KOPT-K1 (cell line): ENCODE results near the gene IRF7.

Source experiments
- H3K27ac ChIP-seq: fragments of 200-600 bp; sonication (generic); 2 replicates; pipeline ENCODE4 v1.5.1; 2016; ENCODE audit warnings: antibody characterized with exemption, mild to moderate bottlenecking, low read depth, low read length; ENCODE audit not compliant: poor library complexity, severe bottlenecking
- H3K36me3 ChIP-seq: fragments of 200-600 bp; sonication (generic); 2 replicates; pipeline ENCODE4 v1.5.1; 2017; ENCODE audit warnings: antibody characterized with exemption, mild to moderate bottlenecking, low read length, moderate library complexity; ENCODE audit not compliant: insufficient read depth
- H3K9me3 ChIP-seq: fragments of 200-600 bp; sonication (generic); 2 replicates; pipeline ENCODE4 v1.5.1; 2017; ENCODE audit warnings: antibody characterized with exemption, low read length, mild to moderate bottlenecking; ENCODE audit not compliant: insufficient read depth, poor library complexity, severe bottlenecking

The IRF7 gene

DNA sequence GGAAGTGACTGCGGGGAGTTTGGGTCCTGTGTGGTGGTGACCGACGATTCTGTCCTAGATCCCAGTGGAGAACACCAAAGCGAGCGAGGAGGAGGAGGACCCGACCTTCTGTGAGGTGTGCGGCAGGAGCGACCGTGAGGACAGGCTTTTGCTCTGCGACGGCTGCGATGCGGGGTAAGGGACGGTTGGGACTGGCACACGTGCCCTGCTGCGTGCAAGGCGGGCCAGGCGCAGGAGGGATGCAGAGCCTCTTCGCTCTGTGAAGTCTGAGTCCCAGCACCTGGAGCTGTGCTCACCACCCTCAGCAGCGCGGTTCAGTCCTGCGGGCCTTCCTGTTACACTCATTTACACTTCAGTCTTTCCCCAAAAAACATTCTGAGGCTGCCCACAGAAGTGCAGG, 23.2 kb downstream of the IRF7 start:
- Histone ChIP-seq H3K36me3 (peaks cover 99% of the 10 kb centered on the region), H3K27ac (no peak overlapping the region), H3K9me3 (no peaks in the 10 kb centered on the region)

DNA sequence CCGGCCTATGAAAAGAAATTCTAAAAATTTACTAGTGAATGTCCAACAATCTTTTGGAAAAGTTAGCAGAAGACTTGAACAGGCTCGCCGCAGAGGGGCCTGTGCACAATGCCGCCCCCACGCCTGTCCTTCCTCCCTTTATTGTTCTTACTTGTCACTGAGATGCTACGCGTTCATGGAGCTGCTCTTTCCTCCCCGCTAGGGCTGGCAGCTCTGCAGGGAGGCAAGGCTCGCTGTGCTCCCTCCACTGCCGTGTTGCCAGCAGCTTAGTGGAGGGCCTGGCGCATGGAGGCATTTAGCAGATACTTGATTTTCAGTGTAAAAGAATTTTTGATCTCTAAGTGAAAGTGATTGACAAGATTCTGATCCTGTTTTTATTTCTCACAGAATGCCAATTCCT, 24.8 kb downstream of the IRF7 start:
- Histone ChIP-seq H3K27ac (no peak overlapping the region), H3K9me3 (no peaks in the 10 kb centered on the region), H3K36me3 (peaks cover 99% of the 10 kb centered on the region)

DNA sequence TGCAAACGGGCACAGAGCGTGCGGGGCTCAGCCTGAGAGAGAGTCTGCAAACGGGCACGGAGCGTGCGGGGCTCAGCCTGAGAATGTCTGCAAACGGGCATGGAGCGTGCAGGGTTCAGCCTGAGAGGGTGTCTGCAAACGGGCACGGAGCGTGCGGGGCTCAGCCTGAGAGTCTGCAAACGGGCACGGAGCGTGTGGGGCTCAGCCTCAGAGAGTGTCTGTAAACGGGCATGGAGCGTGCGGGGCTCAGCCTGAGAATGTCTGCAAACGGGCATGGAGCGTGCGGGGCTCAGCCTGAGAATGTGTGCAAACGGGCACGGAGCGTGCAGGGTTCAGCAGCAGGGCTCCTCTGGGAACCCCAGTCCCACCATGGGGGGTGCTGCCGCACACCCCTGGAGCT, 26.0 kb downstream of the IRF7 start:
- H3K36me3 ChIP-seq = peaks cover 97% of the 10 kb centered on the region
- no peaks in the 10 kb centered on the region for H3K9me3 ChIP-seq
- no peak overlapping the region for H3K27ac ChIP-seq

DNA sequence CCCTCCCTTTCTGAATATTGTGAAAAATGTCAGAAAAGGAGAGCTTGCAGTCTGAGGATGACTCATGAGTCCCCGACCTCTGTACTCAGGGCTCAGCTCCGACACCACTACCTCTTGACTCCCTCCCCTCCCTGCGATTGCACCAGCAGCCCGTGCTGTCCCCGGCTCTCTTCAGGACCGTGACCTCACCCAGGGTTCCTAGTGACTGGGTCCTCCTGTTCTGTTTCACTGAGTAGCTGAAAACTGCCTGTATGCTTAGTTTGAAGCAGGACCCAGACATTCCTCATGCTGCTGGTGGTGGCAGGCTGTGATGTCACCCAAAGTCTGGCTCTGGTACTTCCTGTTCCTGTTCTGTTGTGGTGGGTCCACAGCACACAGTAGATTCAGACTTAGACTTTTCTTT, 27.8 kb downstream of the IRF7 start:
- Histone ChIP-seq H3K9me3 (no peaks in the 10 kb centered on the region), H3K27ac (no peak overlapping the region), H3K36me3 (peaks cover 97% of the 10 kb centered on the region)

DNA sequence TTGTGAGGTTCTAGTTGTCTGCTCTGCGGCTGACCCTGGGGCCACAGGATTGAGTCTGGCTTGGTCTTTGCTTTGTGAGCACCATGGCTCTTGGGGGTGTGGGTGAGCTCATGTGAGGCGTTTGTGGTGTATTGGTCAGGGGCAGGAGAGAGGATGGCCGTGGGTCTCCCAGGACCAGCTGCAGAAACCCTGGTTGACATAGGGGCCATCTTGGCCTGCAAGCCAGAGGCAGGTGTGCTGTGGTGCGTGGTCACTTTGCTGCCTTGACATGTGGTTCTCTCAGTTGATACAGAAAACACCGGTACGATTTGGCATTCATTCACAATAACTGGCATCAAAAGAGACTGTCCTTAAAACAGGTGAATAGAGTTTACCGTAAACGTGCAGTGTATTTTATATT, 28.2 kb downstream of the IRF7 start:
- H3K36me3 ChIP-seq = peaks cover 96% of the 10 kb centered on the region
- H3K27ac ChIP-seq = no peak overlapping the region
- no peaks in the 10 kb centered on the region for H3K9me3 ChIP-seq

DNA sequence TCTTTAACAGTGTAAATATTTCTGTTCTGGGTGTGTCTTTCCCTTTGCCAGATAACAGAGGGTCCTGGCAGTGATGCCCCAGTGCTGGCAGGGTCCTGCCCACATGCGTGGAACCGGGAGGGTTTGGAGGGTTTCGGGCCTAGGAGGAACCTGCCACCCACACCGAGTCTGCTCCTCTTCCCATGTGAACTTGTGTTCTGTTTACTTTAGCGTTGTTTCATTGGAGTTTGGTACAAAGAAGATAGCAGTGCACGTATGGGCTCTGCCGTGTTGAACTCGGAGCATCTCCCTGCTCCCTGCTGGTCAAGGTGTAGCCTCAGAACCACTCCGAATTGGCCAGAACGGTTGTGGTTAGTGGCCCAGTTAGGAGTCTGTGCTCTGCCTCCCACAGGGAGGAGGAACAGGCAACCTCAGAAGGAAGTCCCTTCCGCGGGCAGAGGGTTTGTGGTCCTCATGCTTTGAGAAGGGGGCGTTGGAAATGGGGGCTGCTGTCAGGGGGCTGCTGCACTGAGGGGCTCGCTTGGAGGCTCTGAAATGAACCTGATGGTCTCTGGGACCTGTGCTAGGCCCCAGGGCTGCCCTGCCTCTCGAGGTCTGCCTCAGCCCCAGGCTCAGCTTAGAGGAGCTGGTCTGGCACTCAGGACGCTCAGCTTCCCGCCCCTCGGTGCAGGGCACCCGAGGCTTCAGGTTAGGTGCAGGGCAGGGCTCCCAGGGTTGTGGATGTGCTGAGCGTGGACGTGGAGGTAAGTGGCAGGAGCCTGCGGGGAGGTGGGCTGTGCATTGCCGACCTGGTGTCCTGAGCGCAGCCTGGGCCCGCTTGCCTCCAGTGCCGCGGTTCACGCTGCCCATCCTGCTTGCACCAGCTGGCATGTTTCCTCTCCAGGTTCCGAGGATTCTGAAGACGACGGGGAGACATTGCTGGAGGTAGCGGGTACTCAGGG, 29.1 kb downstream of the IRF7 start:
- H3K36me3 ChIP-seq = peaks cover 96% of the 10 kb centered on the region
- no peaks in the 10 kb centered on the region for H3K9me3 ChIP-seq
- no peak overlapping the region for H3K27ac ChIP-seq

DNA sequence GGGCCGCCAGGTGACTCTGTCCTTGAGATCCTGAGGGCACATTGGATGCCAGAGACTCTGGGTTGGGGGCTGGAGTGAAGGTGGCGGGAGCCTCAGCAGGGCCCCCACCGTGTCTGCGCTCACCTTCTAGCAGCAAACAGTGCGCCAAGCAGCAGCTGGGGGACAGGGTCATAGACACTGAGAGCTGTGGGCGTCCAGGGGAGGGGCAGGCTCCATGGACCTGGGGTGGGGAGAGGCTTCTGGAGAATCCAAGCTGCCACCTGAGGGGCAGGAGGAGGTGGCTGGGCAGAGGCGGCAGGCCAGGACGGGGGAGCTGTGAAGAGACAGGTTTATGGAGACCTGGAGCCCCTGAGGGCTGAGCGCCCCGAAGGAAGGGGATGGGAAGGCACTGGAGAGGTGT, 31.5 kb downstream of the IRF7 start:
- Histone ChIP-seq H3K36me3 (peaks cover 89% of the 10 kb centered on the region), H3K9me3 (no peaks in the 10 kb centered on the region), H3K27ac (no peak overlapping the region)

DNA sequence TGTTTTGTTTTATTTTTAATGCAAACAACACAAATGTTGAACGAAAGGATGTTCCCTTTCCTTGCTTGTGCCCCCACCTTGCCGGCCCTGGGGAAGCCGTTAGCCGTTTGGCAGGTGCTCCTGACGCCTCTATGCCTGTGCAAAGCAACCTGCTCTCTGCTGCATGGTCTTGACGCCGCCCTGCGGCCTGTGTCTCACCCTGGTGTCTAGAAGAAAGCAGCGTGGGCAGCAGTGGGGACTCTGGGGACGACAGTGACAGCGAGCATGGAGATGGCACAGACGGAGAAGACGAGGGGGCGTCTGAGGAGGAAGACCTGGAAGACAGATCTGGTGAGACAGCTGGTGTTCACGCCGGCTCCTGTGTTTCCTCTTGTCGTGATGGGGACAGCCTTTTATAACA, 34.0 kb downstream of the IRF7 start:
- peaks cover 69% of the 10 kb centered on the region for H3K36me3 ChIP-seq
- no peak overlapping the region for H3K27ac ChIP-seq
- no peaks in the 10 kb centered on the region for H3K9me3 ChIP-seq

DNA sequence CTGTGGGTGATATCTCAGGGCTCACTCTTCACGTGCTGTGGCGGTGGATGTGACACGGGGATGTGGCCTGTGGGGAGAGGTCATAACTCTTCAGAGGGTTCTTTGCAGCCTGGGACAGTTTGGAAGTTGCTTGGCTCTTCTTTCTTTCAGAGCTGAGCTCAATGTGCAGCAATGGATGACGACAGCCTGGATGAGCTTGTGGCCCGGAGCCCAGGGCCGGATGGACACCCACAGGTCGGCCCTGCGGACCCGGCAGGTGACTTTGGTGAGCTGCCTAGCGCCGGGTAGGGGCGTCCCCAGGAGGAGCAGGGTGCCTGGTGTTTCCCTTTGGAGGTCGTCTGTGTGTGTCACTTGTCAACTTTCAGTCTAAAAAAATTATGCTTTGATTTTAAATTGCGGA, 34.4 kb downstream of the IRF7 start:
- no peaks in the 10 kb centered on the region for H3K9me3 ChIP-seq
- peaks cover 64% of the 10 kb centered on the region for H3K36me3 ChIP-seq
- no peak overlapping the region for H3K27ac ChIP-seq

DNA sequence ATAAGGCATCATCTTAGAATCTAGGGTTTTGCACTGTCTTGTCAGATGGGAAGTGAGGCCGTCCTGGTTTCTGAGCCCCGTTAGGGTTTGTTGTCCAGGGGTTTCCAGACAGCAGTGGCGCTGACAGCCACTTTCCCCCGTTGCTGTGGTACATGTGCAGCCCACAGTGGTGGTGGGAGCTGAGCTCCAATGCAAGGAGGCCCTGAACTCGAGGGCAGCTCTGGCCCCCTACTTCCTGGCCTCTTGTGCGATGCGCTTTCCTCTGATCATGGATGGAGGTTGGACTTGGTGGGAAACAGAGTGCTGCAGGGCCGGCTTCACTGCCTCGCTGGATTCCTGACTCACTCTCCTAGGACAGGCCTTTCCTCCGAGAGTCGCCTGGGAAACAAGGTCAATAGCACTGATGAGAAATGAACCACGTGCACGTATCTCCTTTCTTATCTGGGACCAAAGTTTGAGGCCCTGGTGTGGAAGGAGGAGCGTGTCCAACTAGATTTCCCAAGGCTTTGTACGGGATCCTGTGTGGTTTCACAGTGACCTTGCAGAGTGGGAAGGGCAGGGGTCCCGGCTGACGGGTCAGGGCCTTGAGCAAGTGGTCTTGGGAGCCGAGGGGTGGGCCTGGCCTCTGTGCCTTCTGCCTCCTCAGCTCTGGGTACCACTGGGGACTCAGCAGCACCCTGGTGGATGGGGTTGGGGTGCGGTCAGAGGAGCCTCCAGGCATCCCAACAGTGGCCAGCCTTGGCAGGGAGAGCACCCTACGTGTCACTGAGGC, 35.7 kb downstream of the IRF7 start:
- peak overlapping the region; percentile 97 for H3K27ac ChIP-seq
- peaks cover 54% of the 10 kb centered on the region for H3K36me3 ChIP-seq
- no peaks in the 10 kb centered on the region for H3K9me3 ChIP-seq

DNA sequence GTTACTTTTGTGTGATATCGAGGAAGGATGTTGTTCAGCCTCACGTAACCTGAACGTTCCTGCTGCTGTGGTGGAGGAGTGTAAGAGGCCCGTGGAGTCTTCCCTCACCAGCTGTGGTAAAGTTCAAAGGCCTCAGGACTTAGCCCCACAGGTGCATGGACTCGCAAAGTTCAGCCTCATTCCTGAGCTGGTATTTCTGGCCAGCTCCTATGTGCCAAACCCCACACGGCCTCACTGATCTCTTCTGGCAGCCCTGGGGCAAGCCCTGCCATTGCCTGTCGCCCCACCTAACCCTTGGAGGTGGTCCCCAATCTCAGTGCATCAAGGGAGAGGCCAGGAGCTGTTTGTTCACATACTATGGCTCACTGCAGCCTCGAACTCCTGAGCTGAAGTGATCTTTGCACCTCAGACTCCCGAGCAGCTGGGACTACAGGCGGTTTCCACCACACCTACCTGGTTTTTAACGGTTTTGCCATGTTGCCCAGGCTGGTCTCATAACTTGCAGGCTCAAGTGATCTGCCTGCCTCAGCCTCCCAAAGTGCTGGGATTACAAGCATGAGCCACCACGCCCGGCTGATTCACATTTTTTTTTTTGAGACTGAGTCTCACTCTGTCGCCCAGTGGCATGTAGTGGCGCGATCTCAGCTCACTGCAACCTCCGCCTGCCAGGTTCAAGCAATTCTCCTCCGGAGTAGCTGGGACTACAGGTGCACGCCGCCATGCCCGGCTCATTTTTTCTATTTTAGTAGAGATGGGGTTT, 37.3 kb downstream of the IRF7 start:
- H3K36me3 ChIP-seq = peaks cover 38% of the 10 kb centered on the region
- peak overlapping the region; percentile 97 for H3K27ac ChIP-seq
- H3K9me3 ChIP-seq = no peaks in the 10 kb centered on the region

DNA sequence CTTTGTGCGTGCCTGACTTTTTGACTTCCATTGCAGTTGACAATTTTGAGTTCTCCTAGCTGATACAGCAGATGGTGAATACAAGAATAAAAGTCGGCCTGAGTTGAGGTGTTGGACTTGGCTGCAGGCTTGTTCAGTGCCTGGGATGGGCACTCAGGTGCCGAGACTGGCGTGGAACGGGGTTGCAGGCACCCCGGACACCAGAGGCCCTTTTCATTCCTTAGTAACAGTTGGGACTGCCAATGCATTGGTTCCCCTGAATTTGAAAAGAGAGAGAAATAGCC, 38.2 kb downstream of the IRF7 start:
- Histone ChIP-seq H3K27ac (peak overlapping the region; percentile 97), H3K36me3 (peaks cover 30% of the 10 kb centered on the region), H3K9me3 (no peaks in the 10 kb centered on the region)

DNA sequence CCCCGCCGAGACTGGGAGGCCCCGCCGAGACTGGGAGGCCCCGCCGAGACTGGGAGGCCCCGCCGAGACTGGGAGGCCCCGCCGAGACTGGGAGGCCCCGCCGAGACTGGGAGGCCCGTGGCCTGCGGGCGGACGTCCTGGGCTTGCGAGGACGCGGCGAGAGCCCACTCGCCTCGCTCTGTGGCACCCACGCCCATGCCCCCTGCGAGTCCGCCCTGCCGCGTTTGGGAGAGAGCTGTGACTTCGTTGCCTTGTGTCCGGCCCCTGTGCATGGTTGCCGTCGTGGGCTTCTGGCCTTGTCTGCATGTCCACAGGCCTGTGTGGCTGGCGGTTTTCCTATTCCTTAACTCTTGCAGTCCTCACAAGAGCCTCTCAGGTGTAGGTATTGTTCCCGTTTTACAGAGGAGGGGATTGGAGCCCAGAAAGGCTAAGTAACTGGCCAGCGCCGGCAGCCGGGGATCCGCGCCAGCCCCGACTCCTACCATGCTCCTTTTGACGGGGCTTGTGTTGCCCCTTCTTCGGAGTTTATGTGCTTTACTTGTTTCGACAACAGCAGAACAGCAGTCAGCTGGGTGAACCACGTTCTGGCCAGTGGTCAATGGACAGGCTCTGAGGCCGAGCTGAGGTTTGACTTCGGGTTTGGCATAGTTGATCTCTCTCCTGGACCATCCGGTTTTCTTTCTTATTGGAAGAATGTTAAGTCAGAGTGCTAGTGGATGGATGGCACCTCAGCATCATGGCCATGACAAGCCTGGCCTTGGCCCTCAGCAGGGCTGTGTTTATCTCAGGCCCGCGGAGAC, 38.7 kb downstream of the IRF7 start:
- no peaks in the 10 kb centered on the region for H3K9me3 ChIP-seq
- H3K36me3 ChIP-seq = peaks cover 26% of the 10 kb centered on the region
- H3K27ac ChIP-seq = peak overlapping the region; percentile 97

DNA sequence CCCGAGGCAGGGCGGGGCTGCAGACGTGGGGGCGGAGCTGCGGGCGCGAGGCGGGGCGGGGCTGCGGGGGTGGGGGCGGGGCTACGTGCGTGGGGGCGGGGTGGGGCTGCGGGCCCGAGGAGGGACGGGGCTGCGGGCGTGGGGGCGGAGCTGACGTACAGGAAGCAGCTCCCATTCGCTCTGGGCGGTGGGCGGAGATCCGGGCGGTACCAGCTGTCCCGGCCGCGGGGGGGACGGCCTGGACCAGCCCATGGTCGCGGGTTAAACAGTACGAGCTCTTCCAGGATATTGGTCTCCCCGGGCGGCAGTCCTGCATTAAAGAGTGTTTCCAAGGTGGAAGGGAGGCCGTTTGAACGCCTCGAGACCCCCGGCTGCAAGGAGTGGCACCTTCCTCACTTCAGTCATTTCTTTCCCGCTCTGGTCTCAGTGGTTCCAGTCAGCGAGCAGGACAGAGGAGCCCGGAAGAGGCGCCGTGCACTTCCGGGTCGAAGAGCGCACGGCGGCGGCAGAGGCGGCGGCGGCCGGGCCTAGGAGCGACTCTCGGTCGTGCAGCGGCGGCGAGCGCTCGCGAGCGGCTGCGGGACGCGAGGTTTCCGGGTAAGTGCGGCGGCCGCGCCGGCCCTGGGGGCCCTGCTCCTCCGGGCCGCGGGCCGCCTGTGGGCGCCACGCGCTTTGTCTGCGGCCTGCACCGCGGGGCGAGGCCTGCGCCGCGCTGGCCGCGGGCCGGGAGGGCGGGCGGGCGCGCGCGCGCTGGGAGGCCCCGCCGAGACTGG, 39.6 kb downstream of the IRF7 start, which contains the start of gene PHRF1:
TSS of gene PHRF1 (plus strand) at position 475 of the 773 bp plus-strand sequence. CDS start 5,043 bp downstream, outside the sequence.
- H3K36me3 ChIP-seq = peaks cover 17% of the 10 kb centered on the region; the same call in 1 of the 2 replicates
- peak within 1 kb of the TSS; percentile 97 for H3K27ac ChIP-seq

More for the DNA sequence above, 39.6 kb downstream of the IRF7 start, which contains the start of gene PHRF1:
- no peaks in the 10 kb centered on the region for H3K9me3 ChIP-seq
